Renal cortex interstitium (tissue), 11 donors: ENCODE measurements around the gene SORL1. TPM values are rescaled to one million over a fixed set of nuclear protein-coding genes. Genes with fewer than 3 reads are reported as not detected.
"Not testable (repeated sequence)": the region's sequence is repeated elsewhere in the genome, so short reads cannot be mapped to it uniquely, and the experiment has no call there.

Source experiments
- DNase-seq, 11 donors: peaks; one replicate each; pipeline ENCODE4 v3.0.0-alpha.2; 2013; ENCODE audit warnings: low read depth in 9 of 11, low spot score in 4 of 11; ENCODE audit errors: extremely low read depth in 1 of 11
- polyA plus RNA-seq, 3 donors: library from polyadenylated mRNA; unstranded; fragments of 120-200 nt; gene quantifications; one replicate each; pipeline ENCODE4 v1.2.1, GENCODE V29; 2013; ENCODE audit not compliant: insufficient read length in 3 of 3

SORL1 gene
- polyA plus RNA-seq, 3 donors = 32.2 to 40.0 (median 34.1) TPM

GRCh38 chr11:121566279-121567168 is 114.4 kb downstream of the SORL1 start:
- DNase-seq = no peak

DNA sequence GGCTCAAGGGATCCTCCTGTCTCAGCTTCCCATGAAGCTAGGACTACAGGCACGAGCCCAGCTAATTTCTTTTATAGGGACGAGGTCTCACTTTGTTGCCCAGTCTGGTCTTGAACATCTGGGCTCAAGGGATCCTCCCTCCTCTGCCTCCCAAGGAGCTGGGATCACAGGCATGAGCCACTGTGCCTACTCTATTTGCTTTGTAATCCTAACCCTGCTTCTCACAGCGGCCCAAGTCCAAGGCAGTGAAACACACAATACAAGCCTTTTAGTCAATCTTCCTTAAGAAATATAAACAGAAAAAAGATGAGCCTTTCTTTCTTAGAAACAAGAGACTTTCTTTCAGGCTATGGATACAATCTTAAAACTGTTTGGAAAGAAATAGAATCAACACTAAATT is 115.9 kb downstream of the SORL1 start:
- DNase-seq = no peak

GRCh38 chr11:121569332-121570299 is 117.5 kb downstream of the SORL1 start:
- DNase-seq = not testable (repeated sequence)

GRCh38 chr11:121570453-121570852 is 118.3 kb downstream of the SORL1 start:
- no peak for DNase-seq

- no peak for DNase-seq
These were observed 119.4 kb downstream of the SORL1 start for GRCh38 chr11:121571506-121571905.

DNA sequence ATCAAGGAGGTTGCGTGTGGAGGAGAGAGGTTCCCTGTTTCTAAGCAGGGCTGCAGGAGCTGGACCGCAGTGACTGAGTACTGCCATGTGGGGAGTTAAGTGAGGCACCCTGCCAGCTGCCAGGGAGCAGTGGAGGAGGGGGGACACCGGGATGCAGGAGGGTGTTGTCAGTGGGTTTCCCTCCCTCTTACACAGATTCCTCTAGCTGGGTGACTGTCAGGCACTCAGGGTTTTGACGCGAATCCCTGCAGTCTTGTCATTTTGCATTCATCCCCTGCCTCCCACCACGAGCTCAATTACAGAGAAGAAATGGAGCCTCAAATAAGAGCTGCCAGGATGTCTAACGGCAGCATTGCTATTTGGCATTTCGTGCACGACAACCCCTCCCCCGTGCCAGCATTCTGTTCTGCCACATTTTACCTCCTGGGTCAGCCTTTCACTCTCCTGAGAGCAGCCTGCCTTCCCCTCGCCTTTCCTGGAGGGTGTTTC is 120.5 kb downstream of the SORL1 start:
- DNase-seq = peak in 2 of 11 donors; percentile 22 to 28

DNA sequence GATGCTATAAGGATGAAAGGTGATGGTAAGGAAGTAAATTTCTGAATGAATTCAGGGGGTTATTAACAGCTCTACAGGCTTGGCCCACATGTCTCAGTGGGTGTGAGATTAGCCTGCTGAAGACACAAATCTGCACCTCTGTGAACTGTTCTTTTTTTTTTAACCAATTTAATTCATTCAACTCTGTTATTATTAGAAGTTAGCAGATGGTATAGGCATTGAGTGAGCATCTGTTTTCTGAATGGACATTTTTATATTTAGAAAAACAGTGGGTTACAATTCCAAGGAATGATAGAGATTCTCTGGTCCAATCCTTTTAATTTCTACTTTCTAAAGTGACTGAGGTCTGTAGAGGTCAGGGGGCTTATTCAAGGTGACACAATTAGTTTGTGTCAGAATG is 122.7 kb downstream of the SORL1 start:
- DNase-seq = no peak

DNA sequence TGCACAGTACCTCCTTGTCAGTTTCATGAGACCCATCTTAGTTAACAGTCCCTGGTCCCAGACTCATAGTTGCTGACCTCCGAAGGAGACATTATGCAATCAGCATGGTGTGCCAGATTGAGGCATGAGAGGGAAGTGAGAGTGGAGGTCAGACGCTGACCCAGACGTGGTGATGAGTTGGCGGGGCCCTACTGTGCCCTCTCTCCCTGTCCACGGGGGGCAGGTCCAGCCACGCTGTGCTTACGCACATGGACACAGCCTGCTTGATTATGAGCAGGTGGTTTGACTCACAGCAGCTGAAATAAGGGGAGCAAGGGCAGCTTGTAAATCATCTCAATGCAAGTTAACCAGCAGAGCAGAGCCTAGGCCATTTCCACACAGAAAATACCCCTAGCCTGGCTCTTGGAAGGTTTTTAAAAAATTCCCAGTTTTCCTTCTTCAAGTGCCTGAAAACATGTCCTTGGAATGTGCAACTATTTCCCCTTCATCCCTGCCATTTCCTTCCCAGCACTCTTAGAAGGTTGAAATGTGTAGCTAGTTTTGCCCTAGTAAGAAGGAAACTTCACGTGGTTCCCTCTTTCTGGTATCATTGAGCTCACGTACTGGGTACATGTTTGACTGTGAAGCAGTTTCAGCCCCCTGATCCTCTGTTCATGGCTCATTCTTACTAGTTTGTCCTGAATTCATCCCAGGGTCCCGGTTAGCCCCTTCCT is 123.3 kb downstream of the SORL1 start:
- peak in 8 of 11 donors; percentile 29 to 59 (median 44) for DNase-seq

- DNase-seq = no peak
These were observed 123.8 kb downstream of the SORL1 start for GRCh38 chr11:121575963-121576290.

- DNase-seq = no peak
These were observed 124.4 kb downstream of the SORL1 start for GRCh38 chr11:121576531-121576930.

GRCh38 chr11:121577106-121577848 is 125.2 kb downstream of the SORL1 start:
- no peak for DNase-seq

GRCh38 chr11:121578251-121578976 is 126.3 kb downstream of the SORL1 start:
- no peak for DNase-seq

DNA sequence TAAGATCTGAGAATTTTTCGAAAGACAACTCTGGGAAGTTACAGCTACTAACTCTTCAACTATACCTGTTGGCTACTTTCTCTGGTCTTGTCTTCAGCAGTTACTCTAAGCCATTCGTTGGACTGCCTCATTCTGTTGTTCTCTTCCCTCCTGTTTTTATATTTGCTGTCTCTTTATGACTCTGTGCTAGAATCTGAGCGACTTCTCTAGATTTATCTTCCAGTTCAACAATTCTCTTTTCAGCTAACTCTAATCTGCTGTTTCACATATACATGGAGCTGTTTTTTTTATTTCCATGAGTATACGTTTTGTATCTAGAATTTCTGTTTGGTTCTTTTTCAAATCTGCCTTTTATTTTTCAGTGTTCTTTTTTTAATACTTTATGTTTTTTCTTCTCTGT is 128.0 kb downstream of the SORL1 start:
- no peak for DNase-seq

DNA sequence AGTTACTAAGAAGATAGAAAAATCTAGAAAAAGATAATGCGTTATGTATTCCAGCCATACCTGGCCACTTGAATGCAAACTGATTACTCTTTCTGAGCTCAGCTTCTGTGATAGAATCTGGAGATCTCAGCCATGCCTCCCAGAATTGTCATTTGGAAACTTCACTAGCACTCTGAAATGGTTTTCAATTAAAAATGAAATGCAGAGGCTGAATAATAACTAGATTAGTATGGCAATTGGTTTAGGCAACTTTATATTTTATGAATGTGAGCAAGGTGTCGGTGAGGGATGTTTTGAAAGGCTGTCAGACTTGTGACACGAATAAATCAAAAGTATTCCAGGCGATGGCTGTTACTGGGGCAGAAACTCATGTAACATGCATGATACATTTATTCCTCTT is 129.5 kb downstream of the SORL1 start:
- DNase-seq = no peak

DNA sequence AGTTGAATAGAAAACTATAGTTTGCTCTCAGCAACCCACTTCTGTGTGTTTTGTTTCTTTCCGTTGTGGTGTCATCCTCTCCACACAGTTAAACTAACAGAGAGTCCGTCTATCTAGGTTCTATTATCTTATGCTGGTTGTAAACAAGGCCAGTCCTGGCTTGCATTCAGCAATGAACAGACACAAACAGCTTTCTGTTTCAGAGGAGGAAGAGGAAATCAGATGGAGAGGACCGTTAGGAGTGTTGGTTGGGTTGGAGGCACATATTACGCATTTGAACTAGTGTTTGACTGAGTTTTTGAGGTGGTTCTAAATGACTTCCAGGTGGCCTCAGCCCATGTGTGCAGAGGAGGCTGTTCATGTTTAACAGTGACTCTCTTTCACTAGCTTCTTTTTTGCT is 130.2 kb downstream of the SORL1 start:
- DNase-seq = no peak

DNA sequence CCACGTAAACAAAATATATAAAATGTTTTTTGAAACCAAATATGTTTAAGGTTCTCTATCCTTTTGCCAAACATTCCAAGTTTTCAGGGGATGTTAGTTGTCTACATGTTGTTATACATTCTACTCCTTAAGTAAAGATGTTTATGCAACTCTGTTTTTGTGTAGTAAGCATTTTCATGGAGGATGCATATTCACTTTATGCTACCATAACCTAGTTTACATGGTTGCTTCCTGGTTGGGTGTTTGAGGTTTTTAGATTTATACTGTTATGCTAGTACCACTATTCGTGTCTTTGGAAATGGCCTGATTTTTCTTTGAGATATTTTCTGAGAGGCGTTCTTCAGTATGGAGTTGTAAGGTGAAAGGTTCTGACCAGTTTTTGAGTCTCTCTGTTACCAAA is 131.7 kb downstream of the SORL1 start:
- DNase-seq = no peak

GRCh38 chr11:121586750-121587149 is 134.6 kb downstream of the SORL1 start:
- DNase-seq = no peak

GRCh38 chr11:121587182-121587581 is 135.1 kb downstream of the SORL1 start:
- DNase-seq = no peak
